Raji (cell line): ENCODE data around the gene TTC28.

Experiments
- POLR2A ChIP-seq: IDR thresholded peaks from 2 replicates; pipeline ENCODE4 v1.6.1; 2011; ENCODE audit warnings: low read depth, low read length, control low read depth; ENCODE audit not compliant: insufficient read depth

TTC28 gene

GRCh38 chr22:28570696-28571373 lies 108.8 kb downstream of the TTC28 start:
- TF ChIP-seq POLR2A, result no peak

- TF ChIP-seq POLR2A, result no peak
Observed at GRCh38 chr22:28568099-28568498, 111.5 kb downstream of the TTC28 start.

DNA sequence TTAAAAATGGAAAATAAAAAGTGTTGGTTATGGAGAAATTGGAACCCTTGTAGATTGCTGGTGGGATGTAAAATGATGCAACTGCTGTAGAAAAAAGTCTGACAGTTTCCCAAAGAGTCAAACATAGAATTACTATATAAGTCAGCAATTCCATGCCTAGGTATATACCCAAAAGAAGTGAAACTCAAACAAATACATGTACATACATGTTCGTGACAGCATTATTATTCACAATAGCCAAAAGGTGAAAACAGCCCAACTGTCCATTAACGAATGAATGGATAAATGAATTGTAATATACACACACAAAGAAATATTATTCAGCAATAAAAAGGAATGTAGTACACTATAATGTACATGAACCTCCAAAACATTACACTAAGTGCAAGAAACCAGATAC lies 116.0 kb downstream of the TTC28 start:
- TF ChIP-seq POLR2A, result no peak

DNA sequence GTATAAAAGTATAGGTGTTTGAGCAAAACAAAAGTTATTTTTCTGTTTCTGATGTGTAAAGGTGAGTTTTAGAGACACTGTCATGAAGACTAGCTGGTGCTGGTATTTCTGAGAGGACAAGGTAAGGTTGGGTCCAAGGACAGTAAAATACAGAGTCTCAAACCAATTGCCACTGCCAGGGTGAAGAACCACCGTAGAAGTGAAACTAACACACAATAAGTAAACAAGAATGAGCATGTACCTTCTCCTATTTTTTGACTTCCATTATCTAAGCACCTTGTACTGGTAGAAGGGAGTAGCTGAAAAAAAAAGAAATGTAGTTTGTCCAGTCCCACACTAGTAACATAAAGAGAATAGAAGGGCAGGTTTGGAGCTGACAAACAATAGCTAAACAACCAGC lies 117.3 kb downstream of the TTC28 start:
- no peak for TF ChIP-seq POLR2A

DNA sequence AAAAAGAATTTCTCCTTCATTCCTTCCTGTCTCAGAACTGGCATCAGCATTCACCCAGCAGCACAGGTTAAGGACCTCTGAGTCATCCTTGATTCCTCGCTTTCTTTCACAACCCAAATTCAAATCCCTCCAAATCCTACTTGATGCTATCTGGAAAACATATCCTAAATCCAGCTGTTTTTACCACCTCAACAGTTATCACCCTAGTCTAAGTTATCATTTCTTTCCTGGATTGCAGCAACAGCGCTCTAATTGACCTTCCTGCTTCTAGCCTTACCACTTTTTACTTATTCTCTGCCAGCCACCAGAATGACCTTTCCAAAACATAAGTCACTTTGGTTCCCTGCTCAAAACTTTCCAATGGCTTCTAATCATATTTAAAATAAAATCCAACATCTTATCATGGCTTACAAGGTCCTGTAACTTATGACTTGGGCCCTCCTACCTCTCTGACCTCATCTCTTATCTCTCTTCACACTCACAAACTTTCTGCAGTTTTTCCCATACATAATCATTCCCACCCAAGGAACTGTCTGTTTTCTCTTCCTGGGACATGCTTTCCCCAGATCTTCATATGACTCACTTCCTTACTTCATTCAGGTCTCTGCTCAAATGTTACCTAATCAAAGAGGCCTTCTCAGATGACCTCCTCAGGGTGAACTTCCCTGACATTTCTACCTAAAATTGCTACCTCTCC lies 119.4 kb downstream of the TTC28 start:
- no peak for TF ChIP-seq POLR2A

- TF ChIP-seq POLR2A, result no peak
Observed at GRCh38 chr22:28557184-28557583, 122.5 kb downstream of the TTC28 start.

GRCh38 chr22:28548406-28548805 lies 131.2 kb downstream of the TTC28 start:
- TF ChIP-seq POLR2A, result no peak

DNA sequence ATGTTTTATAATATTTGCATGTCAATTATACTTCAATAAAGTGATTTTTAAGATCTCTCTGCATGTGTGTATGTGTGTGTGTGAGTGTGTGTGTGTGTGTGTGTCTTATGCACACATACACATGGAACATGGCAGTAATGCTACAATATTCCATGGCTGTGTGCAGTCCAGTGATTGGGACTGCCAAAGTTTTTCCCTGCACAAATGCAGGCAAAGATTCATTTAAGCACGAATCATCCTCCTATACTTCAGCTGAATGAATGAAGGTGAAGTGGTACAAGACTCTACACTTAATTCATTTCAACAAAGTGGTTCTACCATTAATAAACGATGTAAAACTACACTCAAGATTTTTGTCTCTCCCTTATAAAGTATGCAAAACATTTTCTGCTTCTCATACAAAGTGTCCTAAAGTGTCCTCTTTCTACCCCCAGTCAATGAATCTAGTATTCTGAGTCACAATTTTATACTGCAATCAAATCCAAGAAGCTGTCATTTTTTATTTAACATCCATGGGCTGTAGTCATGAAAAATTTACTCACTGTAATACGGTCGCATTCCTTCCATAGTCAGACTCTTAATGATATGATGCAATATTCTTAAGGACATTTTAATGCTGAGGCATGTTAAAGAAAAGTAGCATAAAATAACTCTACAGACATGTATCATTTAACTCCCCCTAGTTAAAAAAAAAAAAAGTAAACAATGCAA lies 132.4 kb downstream of the TTC28 start:
- TF ChIP-seq POLR2A, result no peak

GRCh38 chr22:28544431-28544868 lies 135.2 kb downstream of the TTC28 start:
- TF ChIP-seq POLR2A, result no peak

DNA sequence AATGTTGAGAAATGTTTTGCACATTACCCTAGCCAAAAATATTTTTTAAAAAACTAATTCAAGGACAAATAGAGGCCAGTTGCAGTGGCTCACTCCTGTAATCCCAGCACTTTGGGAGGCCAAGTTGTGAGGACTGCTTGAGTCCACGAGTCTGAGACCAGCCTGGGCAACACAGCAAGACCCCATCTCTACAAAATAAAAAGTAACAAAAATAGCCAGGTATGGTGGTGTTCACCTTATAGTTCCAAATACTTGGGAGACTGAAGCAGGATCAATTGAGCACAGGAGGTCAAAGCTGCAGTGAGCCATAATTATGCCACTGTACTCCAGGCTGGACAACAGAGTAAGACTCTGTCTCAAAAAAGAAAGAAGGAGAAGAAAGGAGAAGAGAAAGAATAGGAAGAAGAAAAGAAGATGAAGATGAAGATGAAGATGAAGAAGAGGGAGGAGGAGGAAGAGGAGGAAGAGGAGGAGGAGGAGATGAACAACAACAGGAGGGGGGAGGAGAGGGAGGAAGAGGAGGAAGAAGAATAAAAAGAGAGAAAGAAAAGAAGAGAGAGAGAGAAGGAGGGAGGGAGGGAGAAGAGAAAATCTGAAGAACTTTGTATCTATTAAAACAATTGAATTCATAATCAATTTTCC lies 136.5 kb downstream of the TTC28 start:
- TF ChIP-seq POLR2A, result no peak

DNA sequence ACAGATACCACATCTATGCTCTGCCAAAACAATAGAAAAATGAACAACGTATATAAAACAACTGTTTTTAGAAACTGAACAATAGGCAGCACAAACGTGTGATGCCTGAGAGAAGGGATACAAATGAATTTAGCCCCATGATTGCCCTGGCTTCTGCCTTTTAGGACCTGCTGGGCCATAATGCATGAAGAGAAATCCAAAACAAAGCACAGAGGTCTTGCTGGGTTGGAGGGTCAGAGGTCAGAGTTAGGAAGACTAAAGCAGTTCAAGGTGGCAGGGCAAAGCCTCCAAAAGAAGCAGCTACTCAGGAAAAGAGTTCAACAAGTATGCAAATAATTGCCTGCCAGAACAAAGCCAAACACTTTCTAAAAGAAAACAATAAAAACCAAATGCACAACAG lies 138.5 kb downstream of the TTC28 start:
- TF ChIP-seq POLR2A, result no peak

DNA sequence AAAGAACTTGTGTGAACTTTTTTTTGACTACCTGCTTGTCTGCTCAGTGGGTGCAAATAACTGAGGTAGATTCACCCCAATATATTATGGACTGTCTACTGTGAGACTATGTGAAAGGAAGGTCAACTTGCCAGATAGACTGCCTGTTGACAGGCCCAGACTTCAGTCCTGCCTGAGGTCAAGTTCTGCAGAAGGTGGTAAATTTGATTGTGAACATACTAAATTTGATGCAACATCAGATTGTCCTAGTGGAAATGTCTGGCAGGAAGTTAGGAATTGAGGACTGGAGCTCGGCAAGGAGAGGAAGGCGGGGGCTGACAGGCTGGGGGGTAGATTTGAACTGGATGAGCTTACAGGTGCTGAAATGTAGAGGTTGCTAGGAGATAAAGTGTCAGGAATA lies 140.7 kb downstream of the TTC28 start:
- no peak for TF ChIP-seq POLR2A

DNA sequence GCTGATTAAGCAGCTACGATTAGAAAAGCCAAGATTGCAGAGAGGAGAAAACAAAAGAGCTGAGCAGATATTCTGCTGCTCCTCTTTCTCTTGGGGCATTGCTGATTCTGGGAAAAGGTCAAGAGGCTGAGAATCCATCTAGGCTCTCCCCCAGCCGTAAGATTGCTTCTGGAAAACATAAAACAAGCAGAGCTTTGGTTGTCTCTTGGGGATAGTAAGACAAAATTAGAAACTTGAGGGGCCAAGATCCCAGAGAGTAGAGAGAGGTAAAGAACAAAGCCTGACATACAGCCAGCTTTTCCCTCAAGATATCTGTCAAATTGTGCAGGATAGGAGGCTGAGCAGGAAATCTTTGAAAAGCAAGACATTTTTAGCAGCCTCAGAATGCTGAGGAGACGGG lies 158.2 kb downstream of the TTC28 start:
- no peak for TF ChIP-seq POLR2A

GRCh38 chr22:28514321-28514821 lies 165.3 kb downstream of the TTC28 start:
- no peak for TF ChIP-seq POLR2A

- no peak for TF ChIP-seq POLR2A
Observed at GRCh38 chr22:28507896-28508295, 171.7 kb downstream of the TTC28 start.
